GM21717 (cell line): ENCODE data around the gene P4HA2.

Source experiments
- ATAC-seq: cut with Tn5 transposase; IDR thresholded peaks from one replicate; pipeline ENCODE4 v1.9.1; 2021; ENCODE audit warnings: mild to moderate bottlenecking, moderate library complexity; ENCODE audit not compliant: unreplicated experiment

The P4HA2 gene

DNA sequence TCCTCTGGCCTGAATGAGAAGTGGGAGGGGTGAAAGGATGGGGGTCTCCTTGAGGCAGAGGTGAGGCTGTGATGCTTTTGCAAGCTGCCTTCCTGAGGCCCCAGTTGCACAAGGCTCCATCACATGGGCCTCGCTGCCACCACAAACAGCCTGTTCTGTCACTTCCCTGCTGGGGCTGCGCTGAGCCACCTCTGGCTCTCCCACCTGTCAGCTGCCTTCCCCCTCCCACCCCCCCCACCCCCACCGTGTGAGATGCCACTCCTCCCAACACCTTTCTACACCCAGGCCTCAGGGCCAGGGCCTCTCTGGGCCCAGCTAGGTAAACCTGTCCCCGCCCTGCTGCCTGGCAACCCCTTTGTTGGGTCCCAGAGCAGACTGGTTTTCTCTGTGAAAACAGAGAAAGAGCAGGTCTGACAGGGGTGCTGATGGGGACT is 25.4 kb upstream of the P4HA2 start:
- no peak for ATAC-seq

DNA sequence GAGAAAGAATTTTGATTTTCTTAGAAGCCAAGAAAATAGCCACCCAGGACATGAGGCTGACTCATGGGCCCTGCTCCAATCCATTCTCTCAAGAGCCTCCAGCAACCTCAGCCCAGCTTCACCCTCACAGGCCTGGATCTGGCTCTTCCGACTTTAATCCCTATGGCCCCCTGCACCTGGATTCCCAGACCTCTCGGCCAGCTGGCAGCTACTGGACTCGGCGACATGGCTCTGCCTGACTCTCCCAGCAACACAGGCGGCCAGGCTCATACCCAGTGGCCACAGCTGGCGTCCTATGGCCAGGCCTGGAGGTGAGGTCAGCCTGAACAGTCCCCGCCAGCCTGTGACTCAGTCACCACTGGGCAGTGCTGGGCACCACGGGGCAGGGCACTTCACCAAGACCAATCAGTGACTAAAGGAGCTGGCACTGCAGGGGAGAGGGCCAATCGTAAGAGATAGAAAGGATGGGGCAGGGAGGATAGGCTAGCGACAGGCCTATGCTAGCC is 23.6 kb upstream of the P4HA2 start:
- ATAC-seq = no peak

GRCh38 chr5:132250547-132250946 is 22.9 kb upstream of the P4HA2 start:
- no peak for ATAC-seq

DNA sequence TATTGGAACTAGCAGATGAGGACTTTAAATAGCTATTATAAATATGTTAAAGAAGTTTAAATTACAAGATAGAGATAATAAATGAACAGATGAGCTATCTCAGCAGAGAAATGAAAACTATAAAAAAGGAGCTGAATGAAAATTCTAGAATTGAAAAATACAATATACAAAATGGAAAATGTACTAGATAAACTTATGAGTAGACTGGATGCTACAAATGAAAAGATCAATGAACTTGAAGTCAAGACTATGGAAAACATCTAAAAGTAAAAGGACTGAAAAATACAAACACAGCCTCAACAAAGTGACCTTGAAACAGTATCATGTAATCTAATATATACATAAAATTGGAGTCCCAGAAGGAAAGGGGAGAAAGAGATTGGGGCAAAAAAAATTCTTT is 19.2 kb upstream of the P4HA2 start:
- ATAC-seq = no peak

DNA sequence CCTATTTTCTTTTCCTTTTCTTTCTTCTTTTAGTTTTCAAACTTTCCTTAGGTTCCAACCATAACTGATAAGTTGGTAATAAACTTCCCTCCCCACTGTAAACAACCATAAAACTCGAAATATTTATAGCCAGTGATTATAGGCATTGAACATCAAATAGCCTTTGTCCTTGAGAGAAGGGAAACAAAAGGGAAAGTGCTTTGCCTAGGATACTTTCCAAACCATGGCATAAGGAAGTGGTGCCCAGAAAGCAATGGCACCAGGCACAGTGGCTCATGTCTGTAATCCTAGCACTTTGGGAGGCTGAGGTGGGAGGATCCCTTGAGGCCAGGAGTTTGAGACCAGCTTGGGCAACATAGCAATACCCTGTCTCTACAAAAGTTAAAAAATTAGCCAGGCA is 17.9 kb upstream of the P4HA2 start:
- no peak for ATAC-seq

- ATAC-seq = no peak
Observed at GRCh38 chr5:132243366-132243977, 15.8 kb upstream of the P4HA2 start.

GRCh38 chr5:132239776-132240175 is 12.1 kb upstream of the P4HA2 start:
- ATAC-seq = no peak

- no peak for ATAC-seq
Observed at GRCh38 chr5:132238901-132239500, 11.3 kb upstream of the P4HA2 start.

- ATAC-seq = peak; percentile 83
Observed at GRCh38 chr5:132238169-132238744, 10.6 kb upstream of the P4HA2 start.

- ATAC-seq = no peak
Observed at GRCh38 chr5:132237670-132238069, 10.0 kb upstream of the P4HA2 start.

GRCh38 chr5:132237141-132237540 is 9.5 kb upstream of the P4HA2 start:
- ATAC-seq = no peak

- ATAC-seq = no peak
Observed at GRCh38 chr5:132235340-132235739, 7.7 kb upstream of the P4HA2 start.

DNA sequence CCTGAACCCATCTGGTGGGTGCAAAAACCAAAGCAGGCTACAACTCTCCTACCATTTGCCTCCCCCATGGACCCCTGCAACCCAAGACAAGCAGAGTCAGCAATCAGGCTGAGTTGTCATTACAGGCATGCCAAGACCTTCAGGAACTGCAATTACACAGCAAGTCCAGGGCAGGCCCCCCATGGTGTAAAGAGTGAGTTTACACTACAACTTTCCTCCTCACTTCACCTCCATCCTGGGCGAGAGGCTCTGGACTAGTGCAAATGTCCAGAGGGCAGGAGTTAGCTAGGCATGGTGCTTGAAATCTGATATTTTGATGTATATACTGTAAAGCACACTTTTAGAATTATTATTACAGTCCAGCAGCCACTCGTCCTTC is 7.0 kb upstream of the P4HA2 start:
- ATAC-seq = no peak

GRCh38 chr5:132233811-132234683 is 6.4 kb upstream of the P4HA2 start:
- ATAC-seq = no peak

GRCh38 chr5:132233081-132233480 is 5.4 kb upstream of the P4HA2 start:
- ATAC-seq = no peak

DNA sequence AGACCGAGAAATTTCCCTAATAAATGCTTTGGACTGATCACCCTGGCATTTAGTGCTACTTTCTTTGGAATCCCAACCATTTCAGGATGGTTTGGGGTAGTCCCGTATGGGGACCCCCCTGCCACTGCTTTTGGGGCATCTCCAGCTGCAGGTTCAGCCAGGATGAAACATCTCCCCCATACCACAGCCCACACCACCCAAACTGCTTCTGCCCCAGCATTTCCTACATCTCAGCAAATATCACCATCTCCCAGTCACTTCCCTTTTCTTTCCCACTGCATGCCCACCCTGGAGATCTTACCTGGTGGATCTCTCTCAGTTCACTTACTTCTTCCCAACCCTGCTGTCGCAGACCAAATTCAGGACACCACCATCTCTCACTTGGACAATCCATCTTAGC is 4.8 kb upstream of the P4HA2 start:
- no peak for ATAC-seq

DNA sequence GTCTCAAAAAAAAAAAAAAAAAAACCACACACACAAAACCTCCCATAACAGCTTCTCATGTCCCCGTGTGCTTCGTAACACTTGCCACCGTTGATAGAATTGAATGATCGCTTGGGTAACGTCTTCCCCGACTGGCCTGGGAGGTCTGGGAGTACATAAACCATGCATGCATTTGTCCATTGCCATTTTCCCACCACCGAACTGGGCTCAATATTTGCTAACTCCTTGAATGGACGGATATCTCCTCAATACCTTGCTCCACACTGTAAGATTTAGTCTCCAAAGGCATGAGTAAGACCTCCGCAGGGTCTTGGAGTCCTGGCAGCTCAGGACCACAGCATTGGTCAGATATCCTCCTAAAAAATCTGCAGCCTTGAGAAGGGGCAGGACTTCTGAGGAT is 3.2 kb upstream of the P4HA2 start:
- ATAC-seq = no peak

DNA sequence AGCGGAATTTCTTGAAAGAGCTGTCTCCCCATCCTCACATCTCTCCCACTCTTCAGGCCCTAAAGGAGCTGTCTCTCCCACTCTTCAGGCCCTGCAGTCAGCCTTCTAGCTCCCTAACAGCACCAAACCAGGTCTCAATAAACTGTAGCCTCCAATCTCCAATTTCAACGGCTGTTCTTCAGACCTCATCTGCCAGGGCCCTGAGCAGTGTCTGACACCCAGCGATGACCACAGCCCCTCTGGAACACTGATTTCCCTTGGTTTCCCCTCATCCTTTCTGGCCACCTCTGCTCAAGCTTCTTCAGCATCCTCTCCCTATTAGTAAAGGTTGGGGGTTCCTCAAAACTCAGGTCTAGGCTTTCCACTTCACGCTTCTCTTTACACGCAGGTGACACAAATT is 1.6 kb upstream of the P4HA2 start:
- no peak for ATAC-seq

- no peak for ATAC-seq
Observed at GRCh38 chr5:132228241-132229035, 785 bp upstream of the P4HA2 start.

DNA sequence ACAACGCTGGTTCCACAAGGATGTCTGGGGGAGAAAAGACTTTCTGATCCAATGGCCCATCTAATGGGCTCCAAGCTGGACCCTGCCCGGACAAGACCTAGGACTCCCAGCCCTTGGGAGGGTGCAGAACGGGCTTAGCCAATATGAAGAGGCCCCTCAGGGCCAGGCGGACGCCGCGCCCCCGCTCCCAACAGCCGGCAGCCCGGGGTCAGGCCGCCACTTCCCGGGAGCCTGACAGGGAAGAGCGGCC is 493 bp downstream of the P4HA2 start:
- no peak for ATAC-seq
